Lung (tissue), 12 donors: ENCODE data around the gene MYH7. TPM values are rescaled to one million over a fixed set of nuclear protein-coding genes. Genes with fewer than 3 reads are reported as not detected.

ENCODE experiments used
- ATAC-seq: fragments of 200-7000 bp; cut with Tn5 transposase; one replicate; pipeline ENCODE4 v1.9.1; 2020; ENCODE audit warnings: moderate number of reproducible peaks; ENCODE audit not compliant: insufficient read depth, low FRiP score
- DNase-seq, 3 donors: peaks; one replicate each; pipeline ENCODE4 v3.0.0-alpha.2; 2013 to 2017
- H3K27ac ChIP-seq, 2 donors: one replicate each; pipeline ENCODE4 v1.5.1; 2013; ENCODE audit warnings: mild to moderate bottlenecking in 2 of 2, moderate library complexity in 2 of 2, control low read depth in 1 of 2, inconsistent platforms in 1 of 2, low read depth in 1 of 2, low read length in 1 of 2
- H3K27me3 ChIP-seq, 3 donors: one replicate each; pipeline ENCODE4 v1.5.1; 2013; ENCODE audit warnings: low read length in 2 of 3; ENCODE audit not compliant: control insufficient read depth in 3 of 3, insufficient read depth in 3 of 3
- H3K36me3 ChIP-seq, 4 donors: one replicate each; pipeline ENCODE4 v1.5.1; 2013; ENCODE audit warnings: low read length in 4 of 4, mild to moderate bottlenecking in 1 of 4, moderate library complexity in 1 of 4; ENCODE audit not compliant: control insufficient read depth in 4 of 4, insufficient read depth in 4 of 4
- H3K4me1 ChIP-seq, 5 donors: one replicate each; pipeline ENCODE4 v1.5.1; 2013; ENCODE audit warnings: low read length in 5 of 5, mild to moderate bottlenecking in 2 of 5, moderate library complexity in 1 of 5; ENCODE audit not compliant: control insufficient read depth in 5 of 5, insufficient read depth in 5 of 5
- H3K4me3 ChIP-seq: one replicate; pipeline ENCODE4 v1.5.1; 2013; ENCODE audit warnings: mild to moderate bottlenecking, control low read depth, moderate library complexity
- H3K9ac ChIP-seq, 2 donors: one replicate each; pipeline ENCODE4 v1.5.1; 2013; ENCODE audit warnings: low read length in 2 of 2, control low read depth in 1 of 2; ENCODE audit not compliant: insufficient read depth in 1 of 2
- H3K9me3 ChIP-seq, 4 donors: one replicate each; pipeline ENCODE4 v1.5.1; 2013; ENCODE audit warnings: low read length in 3 of 4, mild to moderate bottlenecking in 1 of 4, moderate library complexity in 1 of 4; ENCODE audit not compliant: control insufficient read depth in 4 of 4, insufficient read depth in 3 of 4
- CTCF ChIP-seq: IDR thresholded peaks from 2 replicates; pipeline ENCODE4 v1.5.1; 2012; ENCODE audit warnings: mild to moderate bottlenecking; ENCODE audit errors: control extremely low read depth, extremely low read depth
- WGBS, 2 donors: extraction: QIAGEN DNeasy Blood & Tissue Kit; methylation state at CpG; one replicate each; pipeline ENCODE4 v1.1.7; 2013; 5-methylcytosine and 5-hydroxymethylcytosine counted together
- polyA plus RNA-seq, 2 donors: library from polyadenylated mRNA; stranded (reverse); fragments of 200-250 nt; gene quantifications; one replicate each; pipeline ENCODE4 v1.2.1, GENCODE V29; 2013
- total RNA-seq, 2 donors: library from RNA; depleted of rRNA in 1 of 2; stranded (reverse); fragments of >200 nt in 1 of 2; gene quantifications; one replicate each; pipeline ENCODE4 v1.2.1, GENCODE V29; 2014 to 2021
- donor health status: control.
- donor health status: control.
- donor health status: Bipolar disorder and iron deficiency.
- donor health status: healthy.
- donor health status: DM: yes; HTN: yes; CAD: no.

MYH7 gene
- total and polyA plus RNA-seq, 4 donors, result 0.02 to 0.19 (median 0.09) TPM; not detected in 1

GRCh38 chr14:23470947-23471346 lies 35.5 kb upstream of the MYH7 start:
- H3K9me3 ChIP-seq, result no peaks in the 10 kb centered on the region
- H3K27me3 ChIP-seq, result no peaks in the 10 kb centered on the region
- DNase-seq, result no peak
- peaks cover 0 to 7% (median 3%) of the 10 kb centered on the region in 5 donors for H3K4me1 ChIP-seq
- ATAC-seq, result no peak
- peak overlapping the region in 1 of 2 donors; percentile 43 for H3K9ac ChIP-seq
- no peak for TF ChIP-seq CTCF
- no peak overlapping the region for H3K4me3 ChIP-seq
- H3K27ac ChIP-seq, result no peak overlapping the region
- 89 to 93% methylated on average over 1 of the region's 1 CpG for WGBS, 2 donors
- H3K36me3 ChIP-seq, result peaks cover 14 to 35% (median 23%) of the 10 kb centered on the region in 4 donors

GRCh38 chr14:23469906-23470403 lies 34.5 kb upstream of the MYH7 start:
- DNase-seq (no peak), ATAC-seq (peak; percentile 1)
- Histone ChIP-seq H3K9me3 (no peaks in the 10 kb centered on the region), H3K36me3 (peaks cover 4 to 25% (median 17%) of the 10 kb centered on the region in 4 donors), H3K4me1 (peaks cover 0 to 7% (median 3%) of the 10 kb centered on the region in 5 donors), H3K27me3 (no peaks in the 10 kb centered on the region), H3K9ac (peak overlapping the region; percentile 86 to 92), H3K4me3 (peak overlapping the region; percentile 95), H3K27ac (peak overlapping the region; percentile 76 to 91)
- 3% methylated on average over 11 of the region's 11 CpGs for WGBS, 2 donors
- no peak for TF ChIP-seq CTCF

GRCh38 chr14:23469127-23469905 lies 33.9 kb upstream of the MYH7 start, which contains the start of gene NGDN:
TSS of gene NGDN (plus strand) at chr14:23469703. CDS start at chr14:23469716, 13 bp downstream.
- peak; percentile 53 for TF ChIP-seq CTCF
- no peaks in the 10 kb centered on the region for H3K27me3 ChIP-seq
- H3K9ac ChIP-seq, result peak within 1 kb of the TSS; percentile 86 to 92
- H3K4me3 ChIP-seq, result peak within 1 kb of the TSS; percentile 95
- ATAC-seq (peak; percentile 95), DNase-seq (peak; percentile 97 to 100 (median 100))
- no peaks in the 10 kb centered on the region for H3K9me3 ChIP-seq
- H3K36me3 ChIP-seq, result peaks cover 2 to 22% (median 15%) of the 10 kb centered on the region in 4 donors
- peaks cover 0 to 7% (median 3%) of the 10 kb centered on the region in 5 donors for H3K4me1 ChIP-seq
- peak within 1 kb of the TSS; percentile 89 to 91 for H3K27ac ChIP-seq
- 3 to 6% methylated on average over 41 of the region's 41 CpGs for WGBS, 2 donors
